Nephron progenitor cell (in vitro differentiated cells): ENCODE results near the gene SMIM13.

Experiments used
- DNase-seq: peaks from one replicate; pipeline ENCODE4 v3.0.0; 2021
- H3K27ac Mint-ChIP-seq: 2 replicates; pipeline ENCODE4 v1.8.0; 2021; ENCODE audit warnings: mild to moderate bottlenecking, moderate library complexity, mixed read lengths
- H3K27me3 Mint-ChIP-seq: 2 replicates; pipeline ENCODE4 v1.8.0; 2021; ENCODE audit warnings: mild to moderate bottlenecking, low read depth, mixed read lengths; ENCODE audit not compliant: poor library complexity
- H3K36me3 Mint-ChIP-seq: 2 replicates; pipeline ENCODE4 v1.8.0; 2021; ENCODE audit warnings: low read depth, mixed read lengths
- H3K4me1 Mint-ChIP-seq: 2 replicates; pipeline ENCODE4 v1.8.0; 2021; ENCODE audit warnings: mixed read lengths
- H3K4me3 Mint-ChIP-seq: 2 replicates; pipeline ENCODE4 v1.8.0; 2021; ENCODE audit warnings: mild to moderate bottlenecking, moderate library complexity, mixed read lengths
- H3K9me3 Mint-ChIP-seq: 2 replicates; pipeline ENCODE4 v1.8.0; 2021; ENCODE audit warnings: mild to moderate bottlenecking, moderate library complexity, mixed read lengths
- TF ChIP-seq, protein P1 (sequence below): fragments of 200-600 bp; sonication (generic); IDR thresholded peaks from 2 replicates; pipeline ENCODE4 v1.5.0; 2021; ENCODE audit warnings: antibody characterized with exemption

Gene SMIM13

DNA sequence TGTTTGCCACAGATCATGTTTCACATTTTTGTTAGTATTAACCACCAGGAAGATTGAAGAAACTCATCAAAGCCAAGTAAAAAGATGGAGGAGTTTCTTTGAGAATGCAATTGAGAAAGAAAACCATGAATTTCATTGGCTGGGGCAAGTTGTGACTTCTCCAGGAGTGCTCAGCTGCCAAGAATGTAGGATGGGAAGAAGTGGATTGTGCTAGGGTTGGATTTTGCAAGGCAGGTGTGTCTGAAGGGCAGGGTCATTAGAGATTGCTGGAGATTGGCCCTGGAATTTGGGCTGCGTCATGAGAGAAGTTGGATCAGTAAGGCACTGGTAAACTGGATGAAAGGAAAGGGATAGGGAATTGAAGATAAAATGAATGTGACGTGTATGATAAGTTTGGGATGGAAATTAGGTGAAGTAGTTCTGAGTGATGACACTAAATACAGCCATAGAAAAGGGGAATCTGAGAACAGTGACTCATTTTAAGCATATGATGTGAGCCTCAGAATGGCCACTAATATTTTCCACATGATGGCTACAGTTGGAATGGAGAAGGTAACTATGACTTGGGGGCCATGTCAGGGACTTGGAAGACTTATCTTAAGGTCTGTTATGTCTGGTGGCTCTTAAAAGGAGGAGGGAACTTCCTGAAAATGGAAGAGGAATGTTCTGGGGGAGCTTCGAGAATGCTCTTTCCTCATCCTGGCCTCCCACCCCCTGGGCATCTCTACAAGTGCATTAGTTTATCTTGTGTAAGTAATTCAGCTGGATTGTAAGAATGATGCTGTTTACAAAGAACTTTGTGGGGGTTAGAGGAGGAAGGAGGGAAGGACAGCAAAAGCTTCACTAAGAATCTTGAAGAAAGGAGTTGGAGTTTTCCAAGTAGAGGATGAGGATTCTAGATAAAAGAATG is 45.7 kb downstream of the SMIM13 start:
- Mint-ChIP-seq H3K4me1 (peaks cover 7% of the 10 kb centered on the region), H3K27ac (no peak overlapping the region), H3K9me3 (no peaks in the 10 kb centered on the region)

DNA sequence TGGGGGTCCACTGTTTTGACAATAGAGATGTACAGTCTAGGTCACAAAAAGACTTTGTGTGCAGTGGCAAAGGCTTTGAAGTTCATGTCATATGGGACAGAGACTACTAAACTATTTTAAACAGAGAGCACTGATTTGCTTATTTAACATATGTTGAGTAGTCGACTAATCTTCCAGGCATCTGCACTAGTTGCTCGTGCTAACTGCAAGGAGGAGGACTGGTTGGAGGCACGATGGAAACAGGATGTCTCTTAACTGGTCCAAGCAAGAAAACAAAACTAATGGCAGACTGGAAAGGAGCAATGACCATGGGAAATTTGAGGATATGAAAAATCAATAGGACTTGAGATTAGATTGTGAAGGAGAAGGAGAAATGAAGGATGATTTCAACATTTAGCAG is 46.4 kb downstream of the SMIM13 start:
- TF ChIP-seq, protein P1, sequence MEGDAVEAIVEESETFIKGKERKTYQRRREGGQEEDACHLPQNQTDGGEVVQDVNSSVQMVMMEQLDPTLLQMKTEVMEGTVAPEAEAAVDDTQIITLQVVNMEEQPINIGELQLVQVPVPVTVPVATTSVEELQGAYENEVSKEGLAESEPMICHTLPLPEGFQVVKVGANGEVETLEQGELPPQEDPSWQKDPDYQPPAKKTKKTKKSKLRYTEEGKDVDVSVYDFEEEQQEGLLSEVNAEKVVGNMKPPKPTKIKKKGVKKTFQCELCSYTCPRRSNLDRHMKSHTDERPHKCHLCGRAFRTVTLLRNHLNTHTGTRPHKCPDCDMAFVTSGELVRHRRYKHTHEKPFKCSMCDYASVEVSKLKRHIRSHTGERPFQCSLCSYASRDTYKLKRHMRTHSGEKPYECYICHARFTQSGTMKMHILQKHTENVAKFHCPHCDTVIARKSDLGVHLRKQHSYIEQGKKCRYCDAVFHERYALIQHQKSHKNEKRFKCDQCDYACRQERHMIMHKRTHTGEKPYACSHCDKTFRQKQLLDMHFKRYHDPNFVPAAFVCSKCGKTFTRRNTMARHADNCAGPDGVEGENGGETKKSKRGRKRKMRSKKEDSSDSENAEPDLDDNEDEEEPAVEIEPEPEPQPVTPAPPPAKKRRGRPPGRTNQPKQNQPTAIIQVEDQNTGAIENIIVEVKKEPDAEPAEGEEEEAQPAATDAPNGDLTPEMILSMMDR: no peak
- peaks cover 10% of the 10 kb centered on the region for H3K4me1 Mint-ChIP-seq
- no peaks in the 10 kb centered on the region for H3K27me3 Mint-ChIP-seq
- H3K27ac Mint-ChIP-seq: no peak overlapping the region
- no peak overlapping the region for H3K4me3 Mint-ChIP-seq
- H3K9me3 Mint-ChIP-seq: no peaks in the 10 kb centered on the region
- H3K36me3 Mint-ChIP-seq: peaks cover 12% of the 10 kb centered on the region
- no peak for DNase-seq

More for the DNA sequence above, 45.7 kb downstream of the SMIM13 start:
- no peak for DNase-seq
- no peak overlapping the region for H3K4me3 Mint-ChIP-seq
- no peaks in the 10 kb centered on the region for H3K27me3 Mint-ChIP-seq
- H3K36me3 Mint-ChIP-seq: peaks cover 19% of the 10 kb centered on the region
- TF ChIP-seq, protein P1: no peak

DNA sequence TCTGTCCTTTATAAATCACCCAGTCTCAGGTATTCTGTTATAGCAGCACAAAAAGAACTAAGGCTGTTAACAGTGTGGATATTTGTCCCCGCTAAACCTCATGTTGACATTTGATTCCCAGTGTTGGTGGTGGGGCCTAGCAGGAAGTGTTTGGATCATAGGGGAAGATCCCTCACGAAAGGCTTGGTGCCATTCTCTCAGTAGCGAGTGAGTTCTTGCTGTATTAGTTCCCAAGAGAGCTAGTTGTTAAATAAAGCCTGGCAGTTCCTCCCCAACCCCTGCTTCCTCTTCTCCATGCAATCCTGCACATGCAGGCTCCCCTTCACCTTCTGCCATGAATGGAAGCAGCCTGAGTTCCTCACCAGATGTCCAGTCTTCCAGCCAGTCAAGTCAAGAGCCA is 47.7 kb downstream of the SMIM13 start:
- Mint-ChIP-seq H3K36me3 (no peaks in the 10 kb centered on the region), H3K27ac (no peak overlapping the region), H3K9me3 (no peaks in the 10 kb centered on the region), H3K4me1 (peaks cover 6% of the 10 kb centered on the region), H3K27me3 (no peaks in the 10 kb centered on the region), H3K4me3 (no peak overlapping the region)
- DNase-seq: no peak
- TF ChIP-seq, protein P1: no peak

DNA sequence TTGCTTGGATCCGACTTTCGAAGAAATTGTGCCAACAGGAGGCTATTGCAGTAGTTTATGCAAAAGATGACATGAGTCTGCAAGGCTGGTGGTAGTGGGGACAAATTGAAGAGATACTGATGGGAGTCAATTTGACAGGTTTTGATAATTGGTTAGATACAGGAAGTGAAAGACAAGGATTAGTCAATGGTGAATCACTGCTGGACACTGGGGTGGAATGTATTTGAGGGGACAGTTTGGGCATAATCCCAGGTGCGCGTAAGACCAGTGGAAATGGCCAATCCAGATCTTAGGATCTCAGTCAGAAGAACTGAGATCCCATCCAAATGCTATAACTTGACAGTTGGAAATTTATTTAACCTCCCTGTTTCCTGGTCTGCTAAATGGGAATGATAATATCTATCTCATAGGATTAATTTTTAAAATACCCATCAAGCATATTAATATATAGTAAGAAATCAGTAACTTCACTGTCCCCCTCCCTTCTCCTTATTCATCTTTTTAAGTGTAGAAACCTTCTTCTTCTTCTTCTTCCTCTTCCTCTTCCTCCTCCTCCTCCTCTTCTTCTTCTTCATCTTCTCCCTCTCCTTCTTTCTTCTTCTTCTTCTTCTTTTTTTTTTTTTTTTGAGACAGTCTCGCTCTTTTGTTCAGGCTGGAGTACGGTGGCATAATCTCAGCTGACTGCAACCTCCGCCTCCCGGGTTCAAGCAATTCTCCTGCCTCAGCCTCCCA is 48.8 kb downstream of the SMIM13 start:
- TF ChIP-seq, protein P1: no peak
- no peak overlapping the region for H3K27ac Mint-ChIP-seq
- DNase-seq: no peak
- H3K4me1 Mint-ChIP-seq: peaks cover 6% of the 10 kb centered on the region
- no peak overlapping the region for H3K4me3 Mint-ChIP-seq
- H3K9me3 Mint-ChIP-seq: no peaks in the 10 kb centered on the region
- H3K36me3 Mint-ChIP-seq: no peaks in the 10 kb centered on the region
- H3K27me3 Mint-ChIP-seq: no peaks in the 10 kb centered on the region

DNA sequence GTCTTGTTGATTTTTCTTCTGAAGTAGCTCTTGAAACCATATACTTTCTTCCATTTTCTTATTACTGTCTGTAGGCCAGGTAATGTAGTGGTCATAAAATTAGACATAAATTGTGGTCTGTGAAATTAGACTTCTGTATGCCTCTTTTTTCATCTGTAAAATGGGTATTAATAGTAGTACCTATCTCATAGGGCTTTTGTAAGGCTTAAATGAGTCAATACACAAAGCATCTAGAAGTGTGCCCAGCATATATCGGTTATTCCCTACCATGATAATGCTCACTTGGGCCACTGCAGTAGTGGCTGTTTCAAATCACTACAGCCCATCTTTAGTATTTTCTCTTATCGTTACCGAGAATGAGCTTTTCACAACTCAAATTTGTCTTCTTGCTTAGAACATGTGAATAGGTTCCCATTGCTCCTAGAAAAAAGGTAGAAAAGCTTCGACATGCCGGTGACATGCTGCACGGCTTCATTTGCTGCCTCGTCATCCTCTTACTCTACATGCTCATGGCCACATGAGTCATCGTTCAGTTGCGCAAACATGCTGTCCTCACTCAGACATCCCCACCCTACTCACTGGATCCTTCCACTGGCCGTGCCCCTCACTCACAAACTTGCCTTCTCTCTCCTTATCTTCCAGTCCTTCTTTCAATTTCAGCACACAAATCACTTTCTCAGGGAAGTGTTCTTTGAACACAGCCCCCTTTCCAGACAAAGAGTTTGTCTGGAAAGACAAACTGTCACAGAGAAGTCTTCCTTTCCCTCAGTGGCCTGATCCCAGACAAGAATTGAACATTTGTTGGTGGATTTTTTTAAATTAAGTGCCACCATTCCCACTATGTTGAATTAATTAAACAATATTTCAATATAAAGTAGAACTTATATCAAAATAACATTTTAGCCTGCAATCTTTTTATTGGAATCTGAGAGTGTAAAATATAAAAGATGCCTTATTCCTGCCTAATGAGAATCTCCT is 50.0 kb downstream of the SMIM13 start:
- TF ChIP-seq, protein P1: no peak
- H3K9me3 Mint-ChIP-seq: no peaks in the 10 kb centered on the region
- no peak overlapping the region for H3K4me3 Mint-ChIP-seq
- H3K27me3 Mint-ChIP-seq: no peaks in the 10 kb centered on the region
- no peaks in the 10 kb centered on the region for H3K36me3 Mint-ChIP-seq
- no peak for DNase-seq
- H3K4me1 Mint-ChIP-seq: peaks cover 6% of the 10 kb centered on the region
- no peak overlapping the region for H3K27ac Mint-ChIP-seq
